MM.1S (cell line): Measurements from ENCODE around the gene RPL18.
A peak's percentile ranks its signal among the peaks of the same experiment; 100 is the strongest.

Experiments used
- DNase-seq: peaks from one replicate; pipeline ENCODE4 v3.0.0-alpha.2; 2015
- H2AFZ ChIP-seq: fragments of 300-600 bp; sonication (generic); 2 replicates; pipeline ENCODE4 v1.6.0; 2016; ENCODE audit warnings: antibody characterized with exemption, low read length
- H3F3A ChIP-seq: fragments of 300-600 bp; sonication (generic); 2 replicates; pipeline ENCODE4 v1.6.1; 2016; ENCODE audit warnings: mild to moderate bottlenecking, antibody characterized with exemption, low read length, moderate library complexity, mixed read lengths; ENCODE audit not compliant: insufficient read depth
- H3K27ac ChIP-seq: fragments of 300-600 bp; sonication (generic); 2 replicates; pipeline ENCODE4 v1.5.1; 2016; ENCODE audit warnings: mild to moderate bottlenecking, low read length
- H3K27me3 ChIP-seq: fragments of 300-600 bp; sonication (generic); replicated peaks from 2 replicates; pipeline ENCODE4 v1.6.0; 2016; ENCODE audit warnings: low read length; ENCODE audit not compliant: insufficient read depth
- H3K36me3 ChIP-seq: fragments of 300-600 bp; sonication (generic); replicated peaks from 2 replicates; pipeline ENCODE4 v1.6.1; 2016; ENCODE audit warnings: mild to moderate bottlenecking, low read length, mixed read lengths; ENCODE audit not compliant: insufficient read depth
- H3K4me1 ChIP-seq: fragments of 300-600 bp; sonication (generic); 2 replicates; pipeline ENCODE4 v1.6.1; 2016; ENCODE audit warnings: low read length, mixed read lengths
- H3K4me2 ChIP-seq: fragments of 300-600 bp; sonication (generic); 2 replicates; pipeline ENCODE4 v1.6.0; 2016; ENCODE audit warnings: low read depth, low read length
- H3K4me3 ChIP-seq: fragments of 300-600 bp; sonication (generic); 2 replicates; pipeline ENCODE4 v1.5.1; 2016; ENCODE audit warnings: low read length, mixed read lengths
- H3K79me2 ChIP-seq: fragments of 300-600 bp; sonication (generic); 2 replicates; pipeline ENCODE4 v1.6.1; 2016; ENCODE audit warnings: mixed run types, low read length, mixed read lengths
- H3K9ac ChIP-seq: fragments of 300-600 bp; sonication (generic); 2 replicates; pipeline ENCODE4 v1.6.1; 2016; ENCODE audit warnings: low read length, mixed read lengths
- H3K9me2 ChIP-seq: fragments of 300-600 bp; sonication (generic); replicated peaks from 2 replicates; pipeline ENCODE4 v1.6.1; 2016; ENCODE audit warnings: mild to moderate bottlenecking, low read length, mixed read lengths; ENCODE audit not compliant: insufficient read depth
- H3K9me3 ChIP-seq: fragments of 300-600 bp; sonication (generic); replicated peaks from 2 replicates; pipeline ENCODE4 v1.6.1; 2016; ENCODE audit warnings: mild to moderate bottlenecking, low read length, mixed read lengths; ENCODE audit not compliant: insufficient read depth
- H4K20me1 ChIP-seq: fragments of 300-600 bp; sonication (generic); 2 replicates; pipeline ENCODE4 v1.6.1; 2016; ENCODE audit warnings: mild to moderate bottlenecking, low read length, moderate library complexity, mixed read lengths; ENCODE audit not compliant: insufficient read depth
- CTCF ChIP-seq: fragments of 300-600 bp; sonication (generic); IDR thresholded peaks from 2 replicates; pipeline ENCODE4 v1.5.1; 2016; ENCODE audit warnings: antibody characterized with exemption, low read length, mixed read lengths
- EZH2 ChIP-seq: fragments of 300-600 bp; sonication (generic); optimal IDR thresholded peaks from 2 replicates; pipeline ENCODE3; 2017; ENCODE audit warnings: low read depth, mild to moderate bottlenecking, antibody characterized with exemption, low read length, mixed read lengths
- EZH2phosphoT487 ChIP-seq: fragments of 300-600 bp; sonication (generic); IDR thresholded peaks from 2 replicates; pipeline ENCODE4 v1.6.1; 2018; ENCODE audit warnings: antibody characterized with exemption, low read length

RPL18 gene

DNA sequence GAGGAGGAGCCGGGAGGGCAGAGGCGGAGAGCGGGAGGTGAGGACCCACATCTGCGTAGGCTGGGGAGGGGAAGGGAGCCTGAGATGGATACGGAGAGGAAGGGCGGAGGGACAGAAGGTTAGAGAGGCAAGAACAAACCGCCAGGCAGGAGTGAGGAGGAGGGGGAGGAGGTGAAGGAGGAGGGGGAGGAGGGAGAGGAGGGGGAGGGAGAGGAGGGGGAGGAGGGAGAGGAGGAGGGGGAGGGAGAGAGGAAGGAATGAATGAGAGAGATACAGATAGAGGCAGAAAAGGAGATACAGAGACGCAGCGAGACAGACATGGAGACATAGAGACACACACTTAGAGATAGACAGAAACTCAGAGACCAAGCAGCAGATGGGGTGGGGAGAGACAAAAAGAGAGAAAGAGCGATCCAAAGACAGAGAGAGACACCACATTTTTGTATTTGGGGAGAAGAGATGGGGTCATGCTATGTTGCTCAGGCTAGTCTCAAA lies 27.8 kb upstream of the RPL18 start:
- Histone ChIP-seq H3K4me3 (peak overlapping the region; percentile 57), H3K9me3 (no peaks in the 10 kb centered on the region), H3K9me2 (no peaks in the 10 kb centered on the region), H3K4me2 (peak overlapping the region; percentile 81), H3K36me3 (no peaks in the 10 kb centered on the region), H3K79me2 (no peaks in the 10 kb centered on the region), H4K20me1 (no peaks in the 10 kb centered on the region), H3K27me3 (peaks cover 32% of the 10 kb centered on the region), H3K27ac (no peak overlapping the region), H3K4me1 (peaks cover 7% of the 10 kb centered on the region; the same call in 1 of the 2 replicates), H2AFZ (peak overlapping the region; percentile 68), H3K9ac (no peak overlapping the region), H3F3A (no peaks in the 10 kb centered on the region; the same call in 1 of the 2 replicates)
- no peak for DNase-seq
- TF ChIP-seq EZH2 (no peak), CTCF (no peak), EZH2phosphoT487 (no peak)

GRCh38 chr19:48646001-48646721 lies 27.2 kb upstream of the RPL18 start, which contains the start of gene CA11:
Gene CA11 (minus strand): TSS chr19:48646187. CDS start chr19:48645632, 555 bp downstream.
- Histone ChIP-seq H3K9ac (peak within 1 kb of the TSS; percentile 62), H3F3A (no peaks in the 10 kb centered on the region; the same call in 1 of the 2 replicates), H3K27ac (no peak within 1 kb of the TSS; the same call in 1 of the 2 replicates), H3K79me2 (no peaks in the 10 kb centered on the region), H3K27me3 (peaks cover 37% of the 10 kb centered on the region), H3K4me3 (peak within 1 kb of the TSS; percentile 57), H3K36me3 (no peaks in the 10 kb centered on the region), H3K4me1 (peaks cover 7% of the 10 kb centered on the region; the same call in 1 of the 2 replicates), H2AFZ (peak within 1 kb of the TSS; percentile 68), H3K9me2 (no peaks in the 10 kb centered on the region), H4K20me1 (no peaks in the 10 kb centered on the region), H3K4me2 (peak within 1 kb of the TSS; percentile 81), H3K9me3 (no peaks in the 10 kb centered on the region)
- TF ChIP-seq CTCF (peak; percentile 79), EZH2phosphoT487 (no peak), EZH2 (no peak)
- peak; percentile 82 for DNase-seq

GRCh38 chr19:48645620-48646000 lies 26.6 kb upstream of the RPL18 start:
- no peak overlapping the region; the same call in 1 of the 2 replicates for H3K9ac ChIP-seq
- H3K9me2 ChIP-seq: no peaks in the 10 kb centered on the region
- no peaks in the 10 kb centered on the region for H4K20me1 ChIP-seq
- TF ChIP-seq CTCF (no peak), EZH2 (no peak), EZH2phosphoT487 (no peak)
- no peak overlapping the region for H3K27ac ChIP-seq
- H3K9me3 ChIP-seq: no peaks in the 10 kb centered on the region
- H3F3A ChIP-seq: no peaks in the 10 kb centered on the region; the same call in 1 of the 2 replicates
- H2AFZ ChIP-seq: peak overlapping the region; percentile 68
- peak overlapping the region; percentile 57 for H3K4me3 ChIP-seq
- H3K27me3 ChIP-seq: peaks cover 39% of the 10 kb centered on the region
- H3K79me2 ChIP-seq: no peaks in the 10 kb centered on the region
- peak overlapping the region; percentile 81 for H3K4me2 ChIP-seq
- peaks cover 7% of the 10 kb centered on the region; the same call in 1 of the 2 replicates for H3K4me1 ChIP-seq
- no peak for DNase-seq
- H3K36me3 ChIP-seq: no peaks in the 10 kb centered on the region
